KOPT-K1 (cell line): ENCODE measurements around the gene C19orf53.
A peak's percentile ranks its signal among the peaks of the same experiment; 100 is the strongest.
"Not testable (repeated sequence)": the region's sequence is repeated elsewhere in the genome, so short reads cannot be mapped to it uniquely, and the experiment has no call there.

ENCODE experiments used
- H3K27ac ChIP-seq: fragments of 200-600 bp; sonication (generic); 2 replicates; pipeline ENCODE4 v1.5.1; 2016; ENCODE audit warnings: antibody characterized with exemption, mild to moderate bottlenecking, low read depth, low read length; ENCODE audit not compliant: poor library complexity, severe bottlenecking
- H3K36me3 ChIP-seq: fragments of 200-600 bp; sonication (generic); 2 replicates; pipeline ENCODE4 v1.5.1; 2017; ENCODE audit warnings: antibody characterized with exemption, mild to moderate bottlenecking, low read length, moderate library complexity; ENCODE audit not compliant: insufficient read depth
- H3K9me3 ChIP-seq: fragments of 200-600 bp; sonication (generic); 2 replicates; pipeline ENCODE4 v1.5.1; 2017; ENCODE audit warnings: antibody characterized with exemption, low read length, mild to moderate bottlenecking; ENCODE audit not compliant: insufficient read depth, poor library complexity, severe bottlenecking

The C19orf53 gene

DNA sequence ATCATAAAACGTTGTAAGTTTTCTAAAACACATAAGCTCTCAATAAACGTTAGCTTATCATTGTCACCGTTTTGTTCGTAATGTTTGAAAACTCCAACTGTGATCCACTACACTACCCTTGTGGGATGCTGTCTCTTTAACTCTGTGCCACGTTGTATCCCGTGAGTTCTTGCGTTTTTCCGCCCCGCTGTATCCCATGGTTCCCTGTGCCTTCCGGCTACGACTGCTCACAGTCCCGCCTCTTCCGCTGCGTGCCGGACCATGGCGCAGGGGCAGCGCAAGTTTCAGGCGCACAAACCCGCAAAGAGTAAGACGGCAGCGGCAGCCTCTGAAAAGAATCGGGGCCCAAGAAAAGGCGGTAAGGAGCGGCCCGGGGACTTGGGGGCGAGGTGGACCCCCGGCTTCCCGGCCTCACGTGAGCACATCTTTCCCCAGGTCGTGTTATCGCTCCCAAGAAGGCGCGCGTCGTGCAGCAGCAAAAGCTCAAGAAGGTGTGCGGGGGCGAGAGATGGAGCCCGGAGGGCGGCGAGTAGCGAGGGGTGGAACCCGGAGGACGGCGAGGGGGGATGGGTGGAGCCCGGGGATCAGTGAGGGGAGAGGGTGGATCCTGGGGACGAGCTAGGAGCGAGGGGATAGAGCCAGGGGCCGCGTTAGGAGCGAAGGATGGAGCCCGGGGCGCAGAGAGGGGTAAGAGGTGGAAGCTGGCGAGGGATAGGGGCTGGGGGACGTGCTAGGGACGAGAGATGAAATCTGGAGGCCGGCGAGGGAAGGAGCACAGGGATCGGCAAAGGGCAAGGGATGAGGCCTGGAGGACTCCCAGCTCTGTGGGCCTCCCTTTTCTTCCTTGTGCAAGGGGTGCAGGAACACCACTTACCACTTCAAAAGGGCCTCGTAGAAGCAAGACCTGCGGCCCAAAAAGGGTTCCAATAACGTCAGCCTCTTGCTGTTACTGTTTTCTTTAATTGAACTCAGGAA, at the start of gene C19orf53:
TSS of gene C19orf53 (plus strand) at position 240 of the 975 bp plus-strand sequence. CDS start at position 262, 22 bp downstream.
- Histone ChIP-seq H3K36me3 (peaks cover 57% of the 10 kb centered on the region), H3K27ac (peak within 1 kb of the TSS; percentile 83), H3K9me3 (no peaks in the 10 kb centered on the region)

DNA sequence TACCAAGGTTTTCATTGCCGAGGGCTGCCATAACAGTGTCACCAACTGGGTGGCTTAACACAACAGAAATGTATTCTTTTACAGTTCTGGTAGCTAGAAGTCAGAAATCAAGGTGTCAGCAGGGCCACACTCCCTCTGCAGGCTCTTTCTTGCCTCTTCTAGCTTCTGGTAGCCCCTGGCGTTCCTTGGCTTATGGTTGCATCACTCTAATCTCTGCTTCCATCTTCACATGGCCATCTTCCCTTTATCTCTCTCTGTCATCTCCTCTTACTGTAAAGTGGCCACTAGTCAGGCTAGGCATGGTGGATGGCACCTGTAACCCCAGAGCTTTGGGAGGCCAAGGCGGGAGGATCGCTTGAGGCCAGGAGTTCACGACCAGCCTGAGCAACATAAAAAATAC, 47.9 kb upstream of the C19orf53 start:
- Histone ChIP-seq H3K9me3 (no peaks in the 10 kb centered on the region), H3K27ac (no peak overlapping the region), H3K36me3 (no peaks in the 10 kb centered on the region)

DNA sequence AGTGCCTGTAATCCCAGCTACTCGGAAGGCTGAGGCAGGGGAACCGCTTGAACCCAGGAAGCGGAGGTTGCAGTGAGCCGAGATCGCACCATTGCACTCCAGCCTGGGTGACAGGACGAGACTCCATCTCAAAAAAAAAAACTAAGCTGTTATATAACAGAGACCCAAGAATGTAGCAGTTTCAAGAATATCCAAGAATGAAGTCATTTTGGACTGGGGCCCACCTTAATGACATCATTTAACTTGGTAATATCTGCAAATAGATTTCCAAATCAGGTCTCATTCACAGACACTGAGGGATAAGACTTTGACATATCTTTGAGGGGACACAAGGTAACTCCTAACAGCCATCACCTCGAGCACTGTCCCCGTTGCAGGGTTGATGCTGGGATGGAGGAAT, 46.5 kb upstream of the C19orf53 start:
- Histone ChIP-seq H3K27ac (no peak overlapping the region), H3K36me3 (no peaks in the 10 kb centered on the region), H3K9me3 (no peaks in the 10 kb centered on the region)

- Histone ChIP-seq H3K27ac (no peak overlapping the region), H3K36me3 (no peaks in the 10 kb centered on the region), H3K9me3 (no peaks in the 10 kb centered on the region)
These were observed 44.4 kb upstream of the C19orf53 start for GRCh38 chr19:13729859-13730258.

DNA sequence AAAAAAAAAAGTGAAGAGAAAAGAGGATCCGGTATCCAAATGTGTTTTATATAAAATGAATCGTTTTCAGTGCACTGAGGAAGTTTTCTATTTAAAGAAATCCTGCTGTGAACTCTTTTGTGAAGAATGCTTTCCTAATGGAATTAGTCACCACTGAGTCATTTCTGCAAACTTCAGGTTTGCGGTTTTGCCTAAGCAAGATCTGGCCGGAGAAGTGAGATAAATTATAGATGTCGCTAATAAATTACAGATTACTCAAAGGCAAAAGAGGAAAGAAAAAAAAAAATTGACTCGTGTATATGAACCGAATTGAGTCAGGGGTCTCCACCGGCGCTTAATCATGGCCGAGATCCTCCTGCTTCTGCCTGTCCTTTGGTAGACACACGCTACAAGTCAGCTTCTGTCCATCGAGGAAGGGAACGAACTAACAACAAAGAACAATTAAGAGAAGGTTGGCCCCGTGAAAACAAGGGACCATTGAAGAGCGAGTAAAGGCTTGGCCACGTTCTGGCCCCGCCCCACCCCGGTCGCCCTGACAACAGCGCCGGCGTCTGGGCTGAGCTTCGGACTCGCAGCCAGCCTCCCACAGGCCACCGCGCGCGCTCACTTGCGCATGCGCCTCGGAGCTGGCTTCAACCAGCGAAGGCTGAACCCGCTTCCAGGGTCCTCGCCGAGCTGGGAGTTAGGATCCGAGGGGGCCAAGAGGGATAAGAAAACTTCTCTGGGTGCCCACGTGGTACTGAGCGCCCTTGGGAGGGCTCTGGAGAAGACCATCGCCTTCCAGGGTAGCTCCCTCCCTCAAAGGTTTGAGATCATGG, 42.9 kb upstream of the C19orf53 start:
- H3K36me3 ChIP-seq: no peaks in the 10 kb centered on the region
- peak overlapping the region; percentile 62 for H3K27ac ChIP-seq
- no peaks in the 10 kb centered on the region for H3K9me3 ChIP-seq

- H3K27ac ChIP-seq: peak overlapping the region; percentile 62
- H3K9me3 ChIP-seq: no peaks in the 10 kb centered on the region
- H3K36me3 ChIP-seq: no peaks in the 10 kb centered on the region
These were observed 41.9 kb upstream of the C19orf53 start for GRCh38 chr19:13732337-13732736.

GRCh38 chr19:13734751-13735150, 39.5 kb upstream of the C19orf53 start:
- Histone ChIP-seq H3K9me3 (no peaks in the 10 kb centered on the region), H3K36me3 (no peaks in the 10 kb centered on the region), H3K27ac (no peak overlapping the region)

DNA sequence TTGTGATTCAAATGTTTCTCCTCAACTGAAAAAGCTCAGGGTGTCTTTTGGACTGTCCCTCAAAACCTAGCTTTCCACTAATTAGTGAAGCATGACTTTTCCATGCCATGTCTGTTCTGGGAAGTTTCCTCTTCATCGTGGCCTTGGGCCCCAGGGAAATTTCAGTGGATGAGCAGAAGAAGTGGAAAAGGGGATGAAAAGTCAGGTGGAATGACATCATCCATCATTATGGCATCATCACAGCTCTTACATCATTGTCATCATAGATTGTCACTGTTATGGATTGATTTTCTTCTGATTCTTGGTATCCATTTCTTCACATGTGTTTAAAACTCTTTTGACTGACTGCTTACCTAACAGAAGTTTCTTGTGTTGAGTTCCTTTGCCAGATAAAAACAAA, 36.2 kb upstream of the C19orf53 start:
- Histone ChIP-seq H3K9me3 (no peaks in the 10 kb centered on the region), H3K27ac (no peak overlapping the region), H3K36me3 (no peaks in the 10 kb centered on the region)

DNA sequence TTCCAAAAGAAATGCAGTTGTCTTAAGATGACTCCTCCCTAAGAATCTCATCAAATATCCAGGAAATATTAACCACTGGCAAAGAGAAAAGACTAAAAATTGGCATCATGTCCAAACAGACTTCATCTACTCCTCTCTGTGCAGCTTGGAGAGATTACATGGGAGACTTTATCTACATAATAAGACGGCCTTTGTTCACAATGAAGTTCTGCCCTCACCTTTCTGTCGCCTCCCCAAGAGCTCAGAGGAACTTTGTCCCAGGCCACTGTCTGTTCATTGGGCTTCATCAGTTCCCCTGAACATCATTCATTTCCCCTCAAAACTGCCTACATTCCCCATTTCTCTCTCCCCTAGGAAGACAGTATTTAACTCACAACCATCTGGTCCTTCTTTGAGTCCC, 32.4 kb upstream of the C19orf53 start:
- Histone ChIP-seq H3K27ac (no peak overlapping the region), H3K9me3 (no peaks in the 10 kb centered on the region), H3K36me3 (no peaks in the 10 kb centered on the region)

- no peak overlapping the region for H3K27ac ChIP-seq
- no peaks in the 10 kb centered on the region for H3K9me3 ChIP-seq
These were observed 31.5 kb upstream of the C19orf53 start for GRCh38 chr19:13742756-13743155.

DNA sequence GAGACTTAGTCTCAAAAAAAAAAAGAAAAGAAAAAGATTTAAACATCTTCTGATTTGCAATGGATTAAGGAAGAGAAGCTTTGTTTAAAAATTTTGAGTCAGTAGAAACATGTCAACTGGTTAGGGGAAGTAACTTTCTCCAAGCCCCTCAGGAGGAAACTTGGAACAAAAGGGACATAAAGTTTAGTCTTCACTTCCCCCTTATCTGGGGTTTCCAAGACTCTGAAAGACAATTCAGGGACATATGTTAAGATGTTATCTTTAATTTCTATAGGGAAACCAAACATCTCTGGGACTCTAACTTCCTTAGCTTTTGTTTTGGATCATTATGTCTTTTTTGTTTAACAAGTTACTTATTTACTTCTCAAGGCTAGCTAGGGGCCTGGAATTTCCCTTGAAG, 30.1 kb upstream of the C19orf53 start:
- Histone ChIP-seq H3K9me3 (no peaks in the 10 kb centered on the region), H3K36me3 (no peaks in the 10 kb centered on the region), H3K27ac (no peak overlapping the region)

More at GRCh38 chr19:13742756-13743155, 31.5 kb upstream of the C19orf53 start:
- no peaks in the 10 kb centered on the region for H3K36me3 ChIP-seq

- peak overlapping the region; percentile 74 for H3K27ac ChIP-seq
- no peaks in the 10 kb centered on the region for H3K9me3 ChIP-seq
- H3K36me3 ChIP-seq: peaks cover 10% of the 10 kb centered on the region; the same call in 1 of the 2 replicates
These were observed 27.2 kb upstream of the C19orf53 start for GRCh38 chr19:13747098-13747453.

DNA sequence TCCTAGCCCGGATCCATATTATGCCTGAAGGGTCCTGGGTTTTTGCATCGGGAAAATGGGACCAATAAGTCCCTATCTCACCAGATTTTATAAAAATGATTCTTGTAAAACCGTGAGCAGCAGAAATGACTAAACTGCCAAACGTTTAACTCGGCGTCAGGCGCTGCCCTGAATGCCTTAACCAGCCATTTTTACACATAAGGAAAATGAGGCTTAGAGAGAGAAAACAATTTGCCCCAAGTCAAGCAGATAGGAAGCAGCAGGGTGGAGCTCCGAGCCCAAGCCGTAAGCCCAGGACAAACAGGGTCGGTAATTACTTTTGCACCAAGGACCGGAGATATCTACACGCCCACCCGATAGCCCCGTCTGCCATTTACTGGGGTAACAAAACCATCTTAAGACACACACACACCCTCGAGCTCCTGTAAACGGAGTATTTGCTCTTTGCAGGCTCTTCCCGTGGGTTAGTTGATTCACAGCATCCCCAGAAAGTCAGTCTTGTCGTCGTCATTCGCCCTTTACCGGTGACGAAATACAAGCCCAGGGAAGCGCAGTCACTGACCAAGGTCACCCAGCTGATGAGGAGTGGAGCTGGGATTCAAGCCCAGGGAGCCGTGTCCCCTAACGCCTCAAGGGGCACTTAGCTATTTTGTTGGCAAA, 26.0 kb upstream of the C19orf53 start:
- Histone ChIP-seq H3K9me3 (no peaks in the 10 kb centered on the region), H3K27ac (peak overlapping the region; percentile 74), H3K36me3 (peaks cover 22% of the 10 kb centered on the region)

DNA sequence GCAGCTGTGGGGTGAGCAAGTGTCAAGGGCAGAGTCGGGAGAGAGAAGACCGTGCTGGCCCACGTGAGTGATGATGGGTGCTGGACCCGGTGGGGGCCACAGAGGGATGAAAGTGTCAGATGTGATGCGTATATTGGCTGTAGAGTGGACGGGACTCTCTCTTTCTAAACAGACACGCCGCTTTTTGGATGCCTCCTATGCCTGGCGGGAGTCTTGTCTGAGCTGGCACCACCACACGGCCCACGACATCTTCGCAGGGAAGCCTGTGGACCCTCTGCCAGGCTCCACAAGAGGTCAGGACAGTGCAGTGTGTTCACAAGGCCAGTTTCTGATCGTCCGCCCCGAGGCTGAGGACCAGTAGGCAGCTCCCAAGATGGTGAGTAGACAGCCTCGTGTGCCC, 22.8 kb upstream of the C19orf53 start:
- H3K9me3 ChIP-seq: no peaks in the 10 kb centered on the region
- peaks cover 53% of the 10 kb centered on the region for H3K36me3 ChIP-seq

DNA sequence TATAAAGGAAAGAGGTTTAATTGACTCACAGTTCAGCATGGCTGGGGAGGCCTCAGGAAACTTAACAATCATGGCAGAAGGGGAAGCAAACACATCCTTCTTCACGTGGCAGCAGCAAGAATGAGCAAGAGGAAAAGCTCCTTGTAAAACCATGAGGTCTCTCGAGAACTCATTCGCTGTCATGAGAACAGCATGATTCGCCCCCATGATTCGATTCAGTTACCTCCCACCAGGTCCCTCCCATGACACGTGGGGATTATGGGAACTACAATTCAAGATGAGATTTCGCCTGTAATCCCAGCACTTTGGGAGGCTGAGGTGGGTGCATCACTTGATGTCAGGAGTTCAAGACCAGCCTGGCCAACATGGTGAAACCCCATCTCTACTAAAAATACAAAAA, 20.6 kb upstream of the C19orf53 start:
- H3K27ac ChIP-seq, H3K9me3 ChIP-seq: not testable (repeated sequence)
- H3K36me3 ChIP-seq: peaks cover 75% of the 10 kb centered on the region

More for the DNA sequence above, 22.8 kb upstream of the C19orf53 start:
- H3K27ac ChIP-seq: no peak overlapping the region
